GM12878 (cell line): ENCODE results near the gene WFS1. TPM values are rescaled to one million over a fixed set of nuclear protein-coding genes. Genes with fewer than 3 reads are reported as not detected.

Experiments used
- E4F1 ChIP-seq: fragments of 450-650 bp; IDR thresholded peaks from 2 replicates; pipeline ENCODE4 v1.6.1; 2018; ENCODE audit warnings: borderline replicate concordance, mild to moderate bottlenecking; ENCODE audit not compliant: partially characterized antibody
- EED ChIP-seq: sonication (generic); IDR thresholded peaks from 2 replicates; pipeline ENCODE4 v1.6.1; 2016; ENCODE audit warnings: antibody characterized with exemption, low read depth
- PKNOX1 ChIP-seq: fragments of 450-650 bp; IDR thresholded peaks from 2 replicates; pipeline ENCODE4 v1.6.1; 2016; ENCODE audit warnings: mild to moderate bottlenecking
- ZBTB4 ChIP-seq: fragments of 450-650 bp; formaldehyde crosslinking; IDR thresholded peaks from 2 replicates; pipeline ENCODE4 v1.4.0; 2022; ENCODE audit warnings: mild to moderate bottlenecking, moderate library complexity
- ZBTB40 ChIP-seq: fragments of 450-650 bp; IDR thresholded peaks from 2 replicates; pipeline ENCODE4 v1.6.1; 2016; ENCODE audit warnings: mild to moderate bottlenecking, moderate library complexity, borderline replicate concordance
- polyA plus RNA-seq, 11 experiments: library from polyadenylated mRNA; depleted of rRNA in 4 of 11; unstranded in 6 of 11; stranded (reverse) in 5 of 11; fragments of >200 nt; fragmentation: Nextera tagmentation in 4 of 11; fragmentation: Illumina TruSeq in 1 of 11; extraction: Ambion mirVana in 4 of 11; extraction: Trizol in 1 of 11; gene quantifications; 1 replicate in 1 of 11; 2 replicates in 10 of 11; pipeline versions ENCODE4 v1.2.1 to v1.2.3, GENCODE V29; 2011 to 2016; ENCODE audit warnings: inconsistent platforms in 2 of 11, missing spikeins in 2 of 11, low read depth in 1 of 11
- total RNA-seq, 4 experiments: library from RNA; depleted of rRNA in 3 of 4; stranded (reverse); fragments of >200 nt in 3 of 4; fragmentation: Illumina TruSeq in 1 of 4; extraction: Trizol in 1 of 4; gene quantifications; 2 replicates each; pipeline versions ENCODE4 v1.2.1 to v1.2.3, GENCODE V29; 2013 to 2021

The WFS1 gene
- total and polyA plus RNA-seq, 10 of the 15 experiments (the other 5 are each of a cell fraction or from before 2014, with no cell fraction given) = 0.31 to 4.7 (median 2.0) TPM

- TF ChIP-seq ZBTB4 (CRISPR knock-in tag) (no peak), ZBTB40 (no peak), PKNOX1 (no peak), EED (no peak), E4F1 (no peak)
Observed at GRCh38 chr4:6257247-6258025, 12.2 kb upstream of the WFS1 start (continued).
